ENCODE results near the gene TFF1.

Gene TFF1

GRCh38 chr21:42405064-42406013, 39.0 kb upstream of the TFF1 start:
- H3K4me3 ChIP-seq: no peak overlapping the region
- H3K27ac ChIP-seq: no peak overlapping the region
- TF ChIP-seq CTCF (IDR thresholded peaks at IDR 0.05): no peak
- DNase-seq (ENCODE audit: low spot score): no peak

- H3K27ac ChIP-seq: no peak overlapping the region
- H3K4me3 ChIP-seq: no peak overlapping the region
- no peak for DNase-seq (ENCODE audit: low spot score)
- TF ChIP-seq CTCF (IDR thresholded peaks at IDR 0.05): no peak
Observed at GRCh38 chr21:42404539-42404938, 38.2 kb upstream of the TFF1 start.

GRCh38 chr21:42403611-42404231, 37.4 kb upstream of the TFF1 start, which contains the start of gene UBASH3A:
Gene UBASH3A (plus strand): TSS chr21:42403902. CDS start chr21:42403946, 44 bp downstream.
- no peak for TF ChIP-seq CTCF (IDR thresholded peaks at IDR 0.05)
- no peak for DNase-seq (ENCODE audit: low spot score)
- H3K4me3 ChIP-seq: no peak within 1 kb of the TSS
- H3K27ac ChIP-seq: no peak within 1 kb of the TSS

GRCh38 chr21:42401820-42402251, 35.5 kb upstream of the TFF1 start:
- no peak overlapping the region for H3K27ac ChIP-seq
- DNase-seq (ENCODE audit: low spot score): no peak

GRCh38 chr21:42401154-42401553, 34.8 kb upstream of the TFF1 start:
- no peak for DNase-seq (ENCODE audit: low spot score)
- H3K27ac ChIP-seq: no peak overlapping the region

More at GRCh38 chr21:42401820-42402251, 35.5 kb upstream of the TFF1 start:
- no peak for TF ChIP-seq CTCF (IDR thresholded peaks at IDR 0.05)
- no peak overlapping the region for H3K4me3 ChIP-seq

GRCh38 chr21:42400525-42400924, 34.2 kb upstream of the TFF1 start:
- no peak overlapping the region for H3K27ac ChIP-seq
- DNase-seq (ENCODE audit: low spot score): no peak
- TF ChIP-seq CTCF (IDR thresholded peaks at IDR 0.05): no peak
- H3K4me3 ChIP-seq: no peak overlapping the region

More at GRCh38 chr21:42401154-42401553, 34.8 kb upstream of the TFF1 start:
- no peak for TF ChIP-seq CTCF (IDR thresholded peaks at IDR 0.05)
- no peak overlapping the region for H3K4me3 ChIP-seq

Measured in coronary artery (tissue), 2 donors.